ENCODE results near the gene HCCS.

The HCCS gene

GRCh38 chrX:11111037-11111851 lies at the start of gene HCCS:
TSS of gene HCCS (plus strand) at chrX:11111332. CDS start at chrX:11112061, 729 bp downstream.
- H3K36me3 ChIP-seq (ENCODE audit: control insufficient read depth in 1 of 2, insufficient read depth in 2 of 2, low read length in 2 of 2), result peaks cover 13 to 24% of the 10 kb centered on the region in 2 donors
- peak within 1 kb of the TSS; percentile 77 to 92 for H3K9ac ChIP-seq (ENCODE audit: low read depth in 1 of 2, low read length in 2 of 2)
- peaks cover 14 to 17% of the 10 kb centered on the region in 2 donors for H3K4me1 ChIP-seq (ENCODE audit: control insufficient read depth in 1 of 2, insufficient read depth in 2 of 2, low read length in 2 of 2)
- H3K27ac ChIP-seq (ENCODE audit: low read depth, low read length), result peak within 1 kb of the TSS; percentile 92
- peak within 1 kb of the TSS; percentile 78 to 88 for H3K4me3 ChIP-seq (ENCODE audit: low read depth in 1 of 2, low read length in 2 of 2)
- no peaks in the 10 kb centered on the region for H3K9me3 ChIP-seq (ENCODE audit: control insufficient read depth in 1 of 2, low read length in 2 of 2)
- no peaks in the 10 kb centered on the region for H3K27me3 ChIP-seq (ENCODE audit: control insufficient read depth in 1 of 2, insufficient read depth in 2 of 2, low read length in 2 of 2)

- Histone ChIP-seq H3K27ac (ENCODE audit: low read depth, low read length) (no peak overlapping the region), H3K9ac (ENCODE audit: low read depth in 1 of 2, low read length in 2 of 2) (no peak overlapping the region), H3K36me3 (ENCODE audit: control insufficient read depth in 1 of 2, insufficient read depth in 2 of 2, low read length in 2 of 2) (no peaks in the 10 kb centered on the region), H3K4me3 (ENCODE audit: low read depth in 1 of 2, low read length in 2 of 2) (no peak overlapping the region), H3K4me1 (ENCODE audit: control insufficient read depth in 1 of 2, insufficient read depth in 2 of 2, low read length in 2 of 2) (no peaks in the 10 kb centered on the region), H3K27me3 (ENCODE audit: control insufficient read depth in 1 of 2, insufficient read depth in 2 of 2, low read length in 2 of 2) (no peaks in the 10 kb centered on the region), H3K9me3 (ENCODE audit: control insufficient read depth in 1 of 2, low read length in 2 of 2) (no peaks in the 10 kb centered on the region)
These were observed 46.9 kb upstream of the HCCS start for GRCh38 chrX:11064276-11064675.

GRCh38 chrX:11064851-11065600 lies 46.1 kb upstream of the HCCS start:
- Histone ChIP-seq H3K9me3 (ENCODE audit: control insufficient read depth in 1 of 2, low read length in 2 of 2) (no peaks in the 10 kb centered on the region), H3K4me3 (ENCODE audit: low read depth in 1 of 2, low read length in 2 of 2) (no peak overlapping the region), H3K36me3 (ENCODE audit: control insufficient read depth in 1 of 2, insufficient read depth in 2 of 2, low read length in 2 of 2) (no peaks in the 10 kb centered on the region), H3K27ac (ENCODE audit: low read depth, low read length) (no peak overlapping the region), H3K9ac (ENCODE audit: low read depth in 1 of 2, low read length in 2 of 2) (no peak overlapping the region), H3K4me1 (ENCODE audit: control insufficient read depth in 1 of 2, insufficient read depth in 2 of 2, low read length in 2 of 2) (no peaks in the 10 kb centered on the region), H3K27me3 (ENCODE audit: control insufficient read depth in 1 of 2, insufficient read depth in 2 of 2, low read length in 2 of 2) (no peaks in the 10 kb centered on the region)

GRCh38 chrX:11066812-11067211 lies 44.3 kb upstream of the HCCS start:
- no peaks in the 10 kb centered on the region for H3K27me3 ChIP-seq (ENCODE audit: control insufficient read depth in 1 of 2, insufficient read depth in 2 of 2, low read length in 2 of 2)
- no peaks in the 10 kb centered on the region for H3K36me3 ChIP-seq (ENCODE audit: control insufficient read depth in 1 of 2, insufficient read depth in 2 of 2, low read length in 2 of 2)
- no peaks in the 10 kb centered on the region for H3K4me1 ChIP-seq (ENCODE audit: control insufficient read depth in 1 of 2, insufficient read depth in 2 of 2, low read length in 2 of 2)
- no peaks in the 10 kb centered on the region for H3K9me3 ChIP-seq (ENCODE audit: control insufficient read depth in 1 of 2, low read length in 2 of 2)
- H3K9ac ChIP-seq (ENCODE audit: low read depth in 1 of 2, low read length in 2 of 2), result no peak overlapping the region
- no peak overlapping the region for H3K27ac ChIP-seq (ENCODE audit: low read depth, low read length)
- H3K4me3 ChIP-seq (ENCODE audit: low read depth in 1 of 2, low read length in 2 of 2), result no peak overlapping the region

GRCh38 chrX:11073381-11073780 lies 37.8 kb upstream of the HCCS start:
- no peaks in the 10 kb centered on the region for H3K4me1 ChIP-seq (ENCODE audit: control insufficient read depth in 1 of 2, insufficient read depth in 2 of 2, low read length in 2 of 2)
- no peak overlapping the region for H3K4me3 ChIP-seq (ENCODE audit: low read depth in 1 of 2, low read length in 2 of 2)
- no peaks in the 10 kb centered on the region for H3K27me3 ChIP-seq (ENCODE audit: control insufficient read depth in 1 of 2, insufficient read depth in 2 of 2, low read length in 2 of 2)
- H3K27ac ChIP-seq (ENCODE audit: low read depth, low read length), result no peak overlapping the region
- H3K9me3 ChIP-seq (ENCODE audit: control insufficient read depth in 1 of 2, low read length in 2 of 2), result no peaks in the 10 kb centered on the region
- H3K9ac ChIP-seq (ENCODE audit: low read depth in 1 of 2, low read length in 2 of 2), result no peak overlapping the region
- no peaks in the 10 kb centered on the region for H3K36me3 ChIP-seq (ENCODE audit: control insufficient read depth in 1 of 2, insufficient read depth in 2 of 2, low read length in 2 of 2)

- Histone ChIP-seq H3K9ac (ENCODE audit: low read depth in 1 of 2, low read length in 2 of 2) (no peak overlapping the region), H3K4me1 (ENCODE audit: control insufficient read depth in 1 of 2, insufficient read depth in 2 of 2, low read length in 2 of 2) (no peaks in the 10 kb centered on the region), H3K27me3 (ENCODE audit: control insufficient read depth in 1 of 2, insufficient read depth in 2 of 2, low read length in 2 of 2) (no peaks in the 10 kb centered on the region), H3K27ac (ENCODE audit: low read depth, low read length) (no peak overlapping the region), H3K36me3 (ENCODE audit: control insufficient read depth in 1 of 2, insufficient read depth in 2 of 2, low read length in 2 of 2) (no peaks in the 10 kb centered on the region), H3K4me3 (ENCODE audit: low read depth in 1 of 2, low read length in 2 of 2) (no peak overlapping the region), H3K9me3 (ENCODE audit: control insufficient read depth in 1 of 2, low read length in 2 of 2) (no peaks in the 10 kb centered on the region)
These were observed 30.3 kb upstream of the HCCS start for GRCh38 chrX:11080741-11081305.

- Histone ChIP-seq H3K9me3 (ENCODE audit: control insufficient read depth in 1 of 2, low read length in 2 of 2) (no peaks in the 10 kb centered on the region), H3K4me3 (ENCODE audit: low read depth in 1 of 2, low read length in 2 of 2) (no peak overlapping the region), H3K27ac (ENCODE audit: low read depth, low read length) (no peak overlapping the region), H3K9ac (ENCODE audit: low read depth in 1 of 2, low read length in 2 of 2) (no peak overlapping the region), H3K4me1 (ENCODE audit: control insufficient read depth in 1 of 2, insufficient read depth in 2 of 2, low read length in 2 of 2) (no peaks in the 10 kb centered on the region), H3K36me3 (ENCODE audit: control insufficient read depth in 1 of 2, insufficient read depth in 2 of 2, low read length in 2 of 2) (no peaks in the 10 kb centered on the region), H3K27me3 (ENCODE audit: control insufficient read depth in 1 of 2, insufficient read depth in 2 of 2, low read length in 2 of 2) (no peaks in the 10 kb centered on the region)
These were observed 29.6 kb upstream of the HCCS start for GRCh38 chrX:11081511-11081910.

- Histone ChIP-seq H3K9ac (ENCODE audit: low read depth in 1 of 2, low read length in 2 of 2) (no peak overlapping the region), H3K27ac (ENCODE audit: low read depth, low read length) (no peak overlapping the region), H3K9me3 (ENCODE audit: control insufficient read depth in 1 of 2, low read length in 2 of 2) (peaks cover 0 to 3% of the 10 kb centered on the region in 2 donors), H3K4me3 (ENCODE audit: low read depth in 1 of 2, low read length in 2 of 2) (no peak overlapping the region), H3K27me3 (ENCODE audit: control insufficient read depth in 1 of 2, insufficient read depth in 2 of 2, low read length in 2 of 2) (no peaks in the 10 kb centered on the region), H3K36me3 (ENCODE audit: control insufficient read depth in 1 of 2, insufficient read depth in 2 of 2, low read length in 2 of 2) (no peaks in the 10 kb centered on the region), H3K4me1 (ENCODE audit: control insufficient read depth in 1 of 2, insufficient read depth in 2 of 2, low read length in 2 of 2) (no peaks in the 10 kb centered on the region)
These were observed 25.8 kb upstream of the HCCS start for GRCh38 chrX:11085305-11085704.

- H3K36me3 ChIP-seq (ENCODE audit: control insufficient read depth in 1 of 2, insufficient read depth in 2 of 2, low read length in 2 of 2), result no peaks in the 10 kb centered on the region
- no peaks in the 10 kb centered on the region for H3K27me3 ChIP-seq (ENCODE audit: control insufficient read depth in 1 of 2, insufficient read depth in 2 of 2, low read length in 2 of 2)
- H3K9me3 ChIP-seq (ENCODE audit: control insufficient read depth in 1 of 2, low read length in 2 of 2), result peaks cover 0 to 9% of the 10 kb centered on the region in 2 donors
- H3K4me3 ChIP-seq (ENCODE audit: low read depth in 1 of 2, low read length in 2 of 2), result no peak overlapping the region
- no peak overlapping the region for H3K9ac ChIP-seq (ENCODE audit: low read depth in 1 of 2, low read length in 2 of 2)
- H3K27ac ChIP-seq (ENCODE audit: low read depth, low read length), result no peak overlapping the region
- no peaks in the 10 kb centered on the region for H3K4me1 ChIP-seq (ENCODE audit: control insufficient read depth in 1 of 2, insufficient read depth in 2 of 2, low read length in 2 of 2)
These were observed 21.3 kb upstream of the HCCS start for GRCh38 chrX:11089802-11090201.

GRCh38 chrX:11097933-11098332 lies 13.2 kb upstream of the HCCS start:
- Histone ChIP-seq H3K4me3 (ENCODE audit: low read depth in 1 of 2, low read length in 2 of 2) (no peak overlapping the region), H3K27me3 (ENCODE audit: control insufficient read depth in 1 of 2, insufficient read depth in 2 of 2, low read length in 2 of 2) (no peaks in the 10 kb centered on the region), H3K27ac (ENCODE audit: low read depth, low read length) (no peak overlapping the region), H3K9ac (ENCODE audit: low read depth in 1 of 2, low read length in 2 of 2) (no peak overlapping the region), H3K36me3 (ENCODE audit: control insufficient read depth in 1 of 2, insufficient read depth in 2 of 2, low read length in 2 of 2) (no peaks in the 10 kb centered on the region), H3K4me1 (ENCODE audit: control insufficient read depth in 1 of 2, insufficient read depth in 2 of 2, low read length in 2 of 2) (peaks cover 0 to 5% of the 10 kb centered on the region in 2 donors), H3K9me3 (ENCODE audit: control insufficient read depth in 1 of 2, low read length in 2 of 2) (no peaks in the 10 kb centered on the region)
